HL-60 (cell line): ENCODE data around the gene CFAP299.

ENCODE experiments used
- DNase-seq, 2 experiments: peaks; one replicate each; pipeline ENCODE4 v3.0.0-alpha.2; 2010 to 2020; ENCODE audit warnings: low read depth in 1 of 2, low spot score in 1 of 2
- H3K27ac ChIP-seq: fragments of 250-450 bp; sonication (Bioruptor Pico); replicated peaks from 2 replicates; pipeline ENCODE4 v1.5.1; 2020; ENCODE audit warnings: mild to moderate bottlenecking, moderate library complexity
- H3K27me3 ChIP-seq: fragments of 250-450 bp; sonication (Bioruptor Pico); 2 replicates; pipeline ENCODE4 v1.5.1; 2021; ENCODE audit warnings: mild to moderate bottlenecking, moderate library complexity; ENCODE audit not compliant: insufficient read depth, poor library complexity, severe bottlenecking
- H3K4me3 ChIP-seq: replicated peaks from 2 replicates; pipeline ENCODE4 v1.5.1; 2011; ENCODE audit warnings: mild to moderate bottlenecking, control low read depth, low read length; ENCODE audit not compliant: insufficient read depth
- GABPA ChIP-seq: IDR thresholded peaks from 2 replicates; pipeline ENCODE4 v1.6.1; 2012; ENCODE audit warnings: low read depth
- POLR2AphosphoS5 ChIP-seq: IDR thresholded peaks from 2 replicates; pipeline ENCODE4 v1.6.1; 2012; ENCODE audit warnings: low read depth
- SPI1 ChIP-seq: IDR thresholded peaks from 2 replicates; pipeline ENCODE4 v1.6.1; 2012; ENCODE audit warnings: low read depth, mild to moderate bottlenecking, borderline replicate concordance
- TF ChIP-seq, protein P1 (sequence below): IDR thresholded peaks from one replicate; pipeline ENCODE4 v1.5.1; 2011; ENCODE audit warnings: low read length, control low read depth, inconsistent platforms; ENCODE audit not compliant: insufficient read depth
- TF ChIP-seq, protein P2 (sequence below): IDR thresholded peaks from 2 replicates; pipeline ENCODE4 v1.6.1; 2012; ENCODE audit warnings: low read depth; ENCODE audit not compliant: insufficient replicate concordance

The CFAP299 gene

DNA sequence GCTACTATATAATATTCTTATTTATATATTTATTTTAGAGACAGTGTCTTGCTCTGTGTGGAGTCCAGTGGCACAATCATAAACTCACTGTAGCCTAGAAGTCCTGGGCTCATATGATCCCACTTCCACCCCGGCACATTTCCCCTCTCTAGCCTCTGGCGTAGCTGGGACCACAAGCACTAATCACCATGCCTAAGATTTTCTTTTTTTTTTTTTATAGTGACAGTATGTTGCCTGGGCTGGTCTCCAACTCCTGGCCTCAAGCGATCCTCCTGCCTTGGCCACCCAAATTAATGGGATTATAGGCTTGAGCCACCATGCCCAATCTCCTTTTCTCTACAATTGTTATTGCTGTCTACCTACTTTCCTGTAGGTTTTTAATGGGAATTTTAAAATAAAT is 620.9 kb downstream of the CFAP299 start:
- no peaks in the 10 kb centered on the region for H3K27me3 ChIP-seq

DNA sequence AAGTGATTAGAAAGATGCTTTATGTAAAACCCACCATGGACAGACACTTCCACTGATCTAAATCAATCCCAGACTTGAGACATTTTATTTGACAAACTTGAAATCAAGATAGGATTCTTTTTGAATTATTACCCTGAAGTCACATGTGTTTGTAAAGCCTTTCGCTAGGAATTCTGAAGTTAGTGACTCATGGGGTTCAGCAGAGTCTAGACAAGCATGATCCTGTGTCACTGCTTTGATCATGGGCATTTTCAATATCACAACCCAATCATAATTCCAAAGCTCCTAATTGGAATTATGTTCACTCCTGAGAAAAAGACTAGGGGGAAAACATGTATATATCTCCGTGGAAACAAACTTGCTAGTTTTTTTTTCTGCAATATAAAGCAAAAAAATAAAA is 627.5 kb downstream of the CFAP299 start:
- DNase-seq: no peak
- Histone ChIP-seq H3K4me3 (no peak overlapping the region), H3K27me3 (no peaks in the 10 kb centered on the region), H3K27ac (no peak overlapping the region)
- TF ChIP-seq GABPA (no peak), SPI1 (no peak), POLR2AphosphoS5 (no peak)
- TF ChIP-seq, protein P1, sequence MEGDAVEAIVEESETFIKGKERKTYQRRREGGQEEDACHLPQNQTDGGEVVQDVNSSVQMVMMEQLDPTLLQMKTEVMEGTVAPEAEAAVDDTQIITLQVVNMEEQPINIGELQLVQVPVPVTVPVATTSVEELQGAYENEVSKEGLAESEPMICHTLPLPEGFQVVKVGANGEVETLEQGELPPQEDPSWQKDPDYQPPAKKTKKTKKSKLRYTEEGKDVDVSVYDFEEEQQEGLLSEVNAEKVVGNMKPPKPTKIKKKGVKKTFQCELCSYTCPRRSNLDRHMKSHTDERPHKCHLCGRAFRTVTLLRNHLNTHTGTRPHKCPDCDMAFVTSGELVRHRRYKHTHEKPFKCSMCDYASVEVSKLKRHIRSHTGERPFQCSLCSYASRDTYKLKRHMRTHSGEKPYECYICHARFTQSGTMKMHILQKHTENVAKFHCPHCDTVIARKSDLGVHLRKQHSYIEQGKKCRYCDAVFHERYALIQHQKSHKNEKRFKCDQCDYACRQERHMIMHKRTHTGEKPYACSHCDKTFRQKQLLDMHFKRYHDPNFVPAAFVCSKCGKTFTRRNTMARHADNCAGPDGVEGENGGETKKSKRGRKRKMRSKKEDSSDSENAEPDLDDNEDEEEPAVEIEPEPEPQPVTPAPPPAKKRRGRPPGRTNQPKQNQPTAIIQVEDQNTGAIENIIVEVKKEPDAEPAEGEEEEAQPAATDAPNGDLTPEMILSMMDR: no peak
- TF ChIP-seq, protein P2, sequence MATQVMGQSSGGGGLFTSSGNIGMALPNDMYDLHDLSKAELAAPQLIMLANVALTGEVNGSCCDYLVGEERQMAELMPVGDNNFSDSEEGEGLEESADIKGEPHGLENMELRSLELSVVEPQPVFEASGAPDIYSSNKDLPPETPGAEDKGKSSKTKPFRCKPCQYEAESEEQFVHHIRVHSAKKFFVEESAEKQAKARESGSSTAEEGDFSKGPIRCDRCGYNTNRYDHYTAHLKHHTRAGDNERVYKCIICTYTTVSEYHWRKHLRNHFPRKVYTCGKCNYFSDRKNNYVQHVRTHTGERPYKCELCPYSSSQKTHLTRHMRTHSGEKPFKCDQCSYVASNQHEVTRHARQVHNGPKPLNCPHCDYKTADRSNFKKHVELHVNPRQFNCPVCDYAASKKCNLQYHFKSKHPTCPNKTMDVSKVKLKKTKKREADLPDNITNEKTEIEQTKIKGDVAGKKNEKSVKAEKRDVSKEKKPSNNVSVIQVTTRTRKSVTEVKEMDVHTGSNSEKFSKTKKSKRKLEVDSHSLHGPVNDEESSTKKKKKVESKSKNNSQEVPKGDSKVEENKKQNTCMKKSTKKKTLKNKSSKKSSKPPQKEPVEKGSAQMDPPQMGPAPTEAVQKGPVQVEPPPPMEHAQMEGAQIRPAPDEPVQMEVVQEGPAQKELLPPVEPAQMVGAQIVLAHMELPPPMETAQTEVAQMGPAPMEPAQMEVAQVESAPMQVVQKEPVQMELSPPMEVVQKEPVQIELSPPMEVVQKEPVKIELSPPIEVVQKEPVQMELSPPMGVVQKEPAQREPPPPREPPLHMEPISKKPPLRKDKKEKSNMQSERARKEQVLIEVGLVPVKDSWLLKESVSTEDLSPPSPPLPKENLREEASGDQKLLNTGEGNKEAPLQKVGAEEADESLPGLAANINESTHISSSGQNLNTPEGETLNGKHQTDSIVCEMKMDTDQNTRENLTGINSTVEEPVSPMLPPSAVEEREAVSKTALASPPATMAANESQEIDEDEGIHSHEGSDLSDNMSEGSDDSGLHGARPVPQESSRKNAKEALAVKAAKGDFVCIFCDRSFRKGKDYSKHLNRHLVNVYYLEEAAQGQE: no peak

More for the DNA sequence above, 620.9 kb downstream of the CFAP299 start:
- no peak for DNase-seq
- no peak for TF ChIP-seq POLR2AphosphoS5
- TF ChIP-seq SPI1: no peak
- TF ChIP-seq, protein P1: no peak
- TF ChIP-seq GABPA: no peak
- TF ChIP-seq, protein P2: no peak
- Histone ChIP-seq H3K27ac (no peak overlapping the region), H3K4me3 (no peak overlapping the region)

DNA sequence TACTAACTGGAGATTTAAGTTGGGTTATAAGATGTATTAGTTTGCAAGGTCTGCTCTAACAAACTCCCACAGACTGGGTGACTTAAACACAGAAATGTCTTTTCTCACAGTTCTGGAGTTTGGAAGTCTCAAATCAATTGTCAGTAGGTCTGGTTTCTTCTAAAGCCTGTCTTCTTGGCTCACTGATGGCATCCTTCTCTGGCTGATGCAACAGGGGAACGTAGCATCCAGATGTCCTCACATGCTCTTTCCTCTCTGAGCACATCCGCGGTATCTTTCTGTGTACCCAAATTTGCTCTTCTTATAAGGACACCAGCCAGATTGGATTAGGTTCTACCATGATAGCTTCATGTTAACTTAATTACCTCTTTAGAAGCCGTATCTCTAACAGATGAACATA is 631.8 kb downstream of the CFAP299 start:
- DNase-seq: no peak
- Histone ChIP-seq H3K4me3 (no peak overlapping the region), H3K27me3 (no peaks in the 10 kb centered on the region), H3K27ac (no peak overlapping the region)
- TF ChIP-seq SPI1: no peak
- TF ChIP-seq, protein P2: no peak
- TF ChIP-seq, protein P1: no peak
- no peak for TF ChIP-seq POLR2AphosphoS5
- no peak for TF ChIP-seq GABPA
